HFFc6 (cell line): ENCODE measurements around the gene SERPINA3. TPM values are rescaled to one million over a fixed set of nuclear protein-coding genes. Genes with fewer than 3 reads are reported as not detected.
"Not testable (repeated sequence)": the region's sequence is repeated elsewhere in the genome, so short reads cannot be mapped to it uniquely, and the experiment has no call there.

Experiments used
- DNase-seq: peaks from one replicate; pipeline ENCODE4 v3.0.0-alpha.2; 2018
- H3K27ac Mint-ChIP-seq: 2 replicates; pipeline ENCODE4 v1.8.0; 2020; ENCODE audit warnings: mild to moderate bottlenecking, mixed read lengths
- H3K27me3 Mint-ChIP-seq: 2 replicates; pipeline ENCODE4 v1.8.0; 2021; ENCODE audit warnings: mild to moderate bottlenecking, moderate library complexity, mixed read lengths; ENCODE audit not compliant: insufficient read depth
- H3K36me3 Mint-ChIP-seq: 2 replicates; pipeline ENCODE4 v1.8.0; 2021; ENCODE audit warnings: low read depth, mixed read lengths
- H3K4me1 Mint-ChIP-seq: 2 replicates; pipeline ENCODE4 v1.8.0; 2020; ENCODE audit warnings: low read depth, mixed read lengths
- H3K4me3 Mint-ChIP-seq: 2 replicates; pipeline ENCODE4 v1.8.0; 2020; ENCODE audit warnings: mild to moderate bottlenecking, moderate library complexity, mixed read lengths
- H3K9me3 Mint-ChIP-seq: 2 replicates; pipeline ENCODE4 v1.8.0; 2020; ENCODE audit warnings: mild to moderate bottlenecking, mixed read lengths
- CTCF ChIP-seq: fragments of 200-600 bp; sonication (generic); IDR thresholded peaks from 2 replicates; pipeline ENCODE4 v1.5.0; 2021; ENCODE audit warnings: antibody characterized with exemption, mild to moderate bottlenecking
- total RNA-seq, 6 experiments: library from RNA; stranded (reverse); fragmentation: NEBNext Ultra II Directional; extraction: Animal tissue kit (Norgen Biotek cat#: 25700); gene quantifications; 2 replicates in 1 of 6; 3 replicates in 5 of 6; pipeline ENCODE4 v1.2.3, GENCODE V29; 2021

Gene SERPINA3
- total RNA-seq, 6 experiments from 2014 or later: not detected

GRCh38 chr14:94573475-94574277 lies 38.5 kb upstream of the SERPINA3 start:
- Mint-ChIP-seq H3K4me3 (no peak overlapping the region), H3K27ac (no peak overlapping the region), H3K27me3 (no peaks in the 10 kb centered on the region; the same call in 1 of the 2 replicates), H3K9me3 (peaks cover 45% of the 10 kb centered on the region), H3K4me1 (no peaks in the 10 kb centered on the region), H3K36me3 (no peaks in the 10 kb centered on the region; the same call in none of the 2 replicates)
- DNase-seq: no peak
- TF ChIP-seq CTCF: no peak

- H3K27me3 Mint-ChIP-seq: no peaks in the 10 kb centered on the region; the same call in 1 of the 2 replicates
- H3K36me3 Mint-ChIP-seq: no peaks in the 10 kb centered on the region; the same call in 1 of the 2 replicates
- no peak for DNase-seq
- no peaks in the 10 kb centered on the region for H3K4me1 Mint-ChIP-seq
- H3K4me3 Mint-ChIP-seq: no peak overlapping the region
- no peak overlapping the region for H3K27ac Mint-ChIP-seq
- TF ChIP-seq CTCF: no peak
- peaks cover 45% of the 10 kb centered on the region for H3K9me3 Mint-ChIP-seq
Observed at GRCh38 chr14:94574336-94574735, 37.9 kb upstream of the SERPINA3 start.

- no peak for TF ChIP-seq CTCF
- no peaks in the 10 kb centered on the region for H3K4me1 Mint-ChIP-seq
- H3K27ac Mint-ChIP-seq: no peak overlapping the region
- no peaks in the 10 kb centered on the region; the same call in 1 of the 2 replicates for H3K36me3 Mint-ChIP-seq
- no peaks in the 10 kb centered on the region; the same call in 1 of the 2 replicates for H3K27me3 Mint-ChIP-seq
- H3K4me3 Mint-ChIP-seq: no peak overlapping the region
- H3K9me3 Mint-ChIP-seq: peaks cover 48% of the 10 kb centered on the region
- DNase-seq: no peak
Observed at GRCh38 chr14:94575730-94576585, 36.2 kb upstream of the SERPINA3 start.

- H3K36me3 Mint-ChIP-seq, H3K27ac Mint-ChIP-seq, H3K27me3 Mint-ChIP-seq, H3K4me1 Mint-ChIP-seq, DNase-seq, H3K4me3 Mint-ChIP-seq: not testable (repeated sequence)
- peaks cover 54% of the 10 kb centered on the region for H3K9me3 Mint-ChIP-seq
Observed at GRCh38 chr14:94577472-94577871, 34.7 kb upstream of the SERPINA3 start.

GRCh38 chr14:94578712-94579111 lies 33.5 kb upstream of the SERPINA3 start:
- no peak for TF ChIP-seq CTCF
- no peaks in the 10 kb centered on the region for H3K4me1 Mint-ChIP-seq
- DNase-seq: no peak
- H3K4me3 Mint-ChIP-seq: no peak overlapping the region
- H3K9me3 Mint-ChIP-seq: peaks cover 54% of the 10 kb centered on the region
- no peaks in the 10 kb centered on the region; the same call in 1 of the 2 replicates for H3K27me3 Mint-ChIP-seq
- H3K36me3 Mint-ChIP-seq: peaks cover 4% of the 10 kb centered on the region; the same call in 1 of the 2 replicates
- no peak overlapping the region for H3K27ac Mint-ChIP-seq
